Stomach (tissue), 4 donors: ENCODE data around the gene ARID5B.

Experiments
- POLR2AphosphoS5 ChIP-seq, 3 donors: sonication (generic); formaldehyde crosslinking; IDR thresholded peaks; one replicate each; pipeline ENCODE4 v1.6.1; 2016; ENCODE audit warnings: antibody characterized with exemption in 3 of 3
- TF ChIP-seq, protein P1 (sequence below), 7 experiments: fragments of 450-650 bp in 4 of 7; fragments of 200-600 bp in 3 of 7; sonication (generic) in 3 of 7; IDR thresholded peaks; one replicate each; pipeline ENCODE4 v1.5.1; 2016 to 2019; ENCODE audit warnings: antibody characterized with exemption in 7 of 7, control low read depth in 2 of 7, mild to moderate bottlenecking in 1 of 7

DNA sequence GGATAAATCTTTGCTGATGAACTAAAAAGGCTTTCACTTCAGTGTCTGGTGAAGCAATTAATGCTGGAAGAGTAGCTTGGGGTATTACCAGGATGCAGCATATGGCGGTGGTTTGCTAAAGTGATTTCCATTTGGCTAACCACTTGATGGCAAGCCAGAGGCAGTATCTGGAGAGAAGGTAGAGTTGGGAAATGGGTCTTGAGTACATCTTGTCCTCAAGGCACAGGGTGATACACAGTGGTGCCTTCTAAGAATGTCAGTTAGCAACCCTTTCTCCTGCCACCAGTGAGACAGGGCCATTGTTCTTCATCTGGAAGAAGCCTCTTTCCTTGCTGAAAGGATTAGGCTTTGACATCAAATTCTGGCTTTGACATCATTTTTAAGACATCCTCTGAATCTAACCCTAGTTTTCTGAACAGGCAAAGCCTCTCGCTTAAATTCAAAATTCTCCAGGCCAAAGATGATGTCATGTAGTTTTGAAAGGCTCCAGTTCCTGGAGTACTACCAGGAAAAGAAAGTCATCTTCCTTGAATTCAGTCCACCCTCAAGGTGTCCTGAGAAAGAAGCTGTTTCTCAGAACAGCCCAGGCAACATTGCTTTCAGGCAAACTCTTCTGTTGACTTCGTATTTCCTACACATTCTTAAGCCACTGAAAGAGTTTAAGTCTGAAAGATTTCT, 162.4 kb downstream of the ARID5B start:
- TF ChIP-seq, protein P1, sequence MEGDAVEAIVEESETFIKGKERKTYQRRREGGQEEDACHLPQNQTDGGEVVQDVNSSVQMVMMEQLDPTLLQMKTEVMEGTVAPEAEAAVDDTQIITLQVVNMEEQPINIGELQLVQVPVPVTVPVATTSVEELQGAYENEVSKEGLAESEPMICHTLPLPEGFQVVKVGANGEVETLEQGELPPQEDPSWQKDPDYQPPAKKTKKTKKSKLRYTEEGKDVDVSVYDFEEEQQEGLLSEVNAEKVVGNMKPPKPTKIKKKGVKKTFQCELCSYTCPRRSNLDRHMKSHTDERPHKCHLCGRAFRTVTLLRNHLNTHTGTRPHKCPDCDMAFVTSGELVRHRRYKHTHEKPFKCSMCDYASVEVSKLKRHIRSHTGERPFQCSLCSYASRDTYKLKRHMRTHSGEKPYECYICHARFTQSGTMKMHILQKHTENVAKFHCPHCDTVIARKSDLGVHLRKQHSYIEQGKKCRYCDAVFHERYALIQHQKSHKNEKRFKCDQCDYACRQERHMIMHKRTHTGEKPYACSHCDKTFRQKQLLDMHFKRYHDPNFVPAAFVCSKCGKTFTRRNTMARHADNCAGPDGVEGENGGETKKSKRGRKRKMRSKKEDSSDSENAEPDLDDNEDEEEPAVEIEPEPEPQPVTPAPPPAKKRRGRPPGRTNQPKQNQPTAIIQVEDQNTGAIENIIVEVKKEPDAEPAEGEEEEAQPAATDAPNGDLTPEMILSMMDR (IDR thresholded peaks at IDR 0.05) = no peak
- peak; percentile 50 to 79 (median 64) for TF ChIP-seq POLR2AphosphoS5 (IDR thresholded peaks at IDR 0.05)
